GM12878 (cell line): ENCODE results near the gene COASY.

Experiments
- EZH2 ChIP-seq: IDR thresholded peaks from 2 replicates; pipeline ENCODE4 v1.6.1; 2012; ENCODE audit warnings: low read depth, mild to moderate bottlenecking, control low read depth, inconsistent platforms, low read length, borderline replicate concordance; ENCODE audit not compliant: control insufficient read depth
- HCFC1 ChIP-seq: fragments of 150-350 bp; IDR thresholded peaks from 2 replicates; pipeline ENCODE4 v1.6.1; 2014; ENCODE audit warnings: low read length
- MAX ChIP-seq: IDR thresholded peaks from 2 replicates; pipeline ENCODE4 v1.6.1; 2012; ENCODE audit warnings: low read depth, low read length, improper control_type of control experiment
- TF ChIP-seq, protein P1 (sequence below): fragments of 450-650 bp; formaldehyde crosslinking; IDR thresholded peaks from 2 replicates; pipeline ENCODE4 v1.5.0; 2022; ENCODE audit warnings: mild to moderate bottlenecking, missing genetic modification characterization
- TF ChIP-seq, protein P2 (sequence below), 3 experiments: IDR thresholded peaks in 2 of 3; conservative IDR thresholded peaks in 1 of 3; 2 replicates each; pipeline ENCODE4 v1.5.1; 2011; ENCODE audit warnings: low read depth in 3 of 3, low read length in 3 of 3, mild to moderate bottlenecking in 3 of 3, control low read depth in 2 of 3, moderate library complexity in 2 of 3, inconsistent platforms in 1 of 3, mixed read lengths in 1 of 3; ENCODE audit not compliant: control insufficient read depth in 2 of 3, insufficient read depth in 1 of 3; ENCODE audit errors: extremely low read depth in 1 of 3
- TF ChIP-seq, protein P3 (sequence below): fragments of 450-650 bp; conservative IDR thresholded peaks from 2 replicates; pipeline ENCODE4 v1.6.1; 2017; ENCODE audit warnings: mild to moderate bottlenecking, moderate library complexity

DNA sequence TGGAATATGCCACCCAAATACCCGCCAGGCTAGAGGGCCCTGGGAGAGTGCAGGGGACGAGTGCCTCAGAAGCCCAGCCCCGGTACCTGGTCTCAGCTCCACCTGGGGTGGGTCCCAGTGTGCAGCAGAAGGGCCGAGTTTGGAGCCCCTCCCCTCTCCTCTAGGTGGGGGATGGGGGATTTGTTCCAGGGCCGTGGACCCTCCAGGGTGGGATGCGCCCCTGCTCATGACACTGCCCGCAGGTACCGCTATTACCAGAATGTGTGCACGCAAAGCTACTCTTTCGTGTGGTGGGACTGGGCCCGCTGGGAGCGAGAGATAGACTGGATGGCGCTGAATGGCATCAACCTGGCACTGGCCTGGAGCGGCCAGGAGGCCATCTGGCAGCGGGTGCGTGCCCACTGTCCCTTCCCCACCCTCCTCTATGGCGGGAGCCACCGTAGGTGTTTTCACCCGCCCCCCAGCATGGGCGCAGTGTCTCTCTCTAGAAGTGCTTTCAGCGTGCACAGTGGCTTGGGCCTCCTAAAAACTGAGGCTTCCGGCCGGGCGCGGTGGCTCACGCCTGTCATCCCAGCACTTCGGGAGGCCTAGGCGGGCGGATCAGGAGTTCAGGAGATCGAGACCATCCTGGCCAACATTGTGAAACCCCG lies 24.7 kb upstream of the COASY start:
- TF ChIP-seq MAX (no peak), EZH2 (no peak), HCFC1 (no peak)
- TF ChIP-seq, protein P1, sequence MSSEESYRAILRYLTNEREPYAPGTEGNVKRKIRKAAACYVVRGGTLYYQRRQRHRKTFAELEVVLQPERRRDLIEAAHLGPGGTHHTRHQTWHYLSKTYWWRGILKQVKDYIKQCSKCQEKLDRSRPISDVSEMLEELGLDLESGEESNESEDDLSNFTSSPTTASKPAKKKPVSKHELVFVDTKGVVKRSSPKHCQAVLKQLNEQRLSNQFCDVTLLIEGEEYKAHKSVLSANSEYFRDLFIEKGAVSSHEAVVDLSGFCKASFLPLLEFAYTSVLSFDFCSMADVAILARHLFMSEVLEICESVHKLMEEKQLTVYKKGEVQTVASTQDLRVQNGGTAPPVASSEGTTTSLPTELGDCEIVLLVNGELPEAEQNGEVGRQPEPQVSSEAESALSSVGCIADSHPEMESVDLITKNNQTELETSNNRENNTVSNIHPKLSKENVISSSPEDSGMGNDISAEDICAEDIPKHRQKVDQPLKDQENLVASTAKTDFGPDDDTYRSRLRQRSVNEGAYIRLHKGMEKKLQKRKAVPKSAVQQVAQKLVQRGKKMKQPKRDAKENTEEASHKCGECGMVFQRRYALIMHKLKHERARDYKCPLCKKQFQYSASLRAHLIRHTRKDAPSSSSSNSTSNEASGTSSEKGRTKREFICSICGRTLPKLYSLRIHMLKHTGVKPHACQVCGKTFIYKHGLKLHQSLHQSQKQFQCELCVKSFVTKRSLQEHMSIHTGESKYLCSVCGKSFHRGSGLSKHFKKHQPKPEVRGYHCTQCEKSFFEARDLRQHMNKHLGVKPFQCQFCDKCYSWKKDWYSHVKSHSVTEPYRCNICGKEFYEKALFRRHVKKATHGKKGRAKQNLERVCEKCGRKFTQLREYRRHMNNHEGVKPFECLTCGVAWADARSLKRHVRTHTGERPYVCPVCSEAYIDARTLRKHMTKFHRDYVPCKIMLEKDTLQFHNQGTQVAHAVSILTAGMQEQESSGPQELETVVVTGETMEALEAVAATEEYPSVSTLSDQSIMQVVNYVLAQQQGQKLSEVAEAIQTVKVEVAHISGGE (CRISPR knock-in tag), result no peak
- TF ChIP-seq, protein P2, sequence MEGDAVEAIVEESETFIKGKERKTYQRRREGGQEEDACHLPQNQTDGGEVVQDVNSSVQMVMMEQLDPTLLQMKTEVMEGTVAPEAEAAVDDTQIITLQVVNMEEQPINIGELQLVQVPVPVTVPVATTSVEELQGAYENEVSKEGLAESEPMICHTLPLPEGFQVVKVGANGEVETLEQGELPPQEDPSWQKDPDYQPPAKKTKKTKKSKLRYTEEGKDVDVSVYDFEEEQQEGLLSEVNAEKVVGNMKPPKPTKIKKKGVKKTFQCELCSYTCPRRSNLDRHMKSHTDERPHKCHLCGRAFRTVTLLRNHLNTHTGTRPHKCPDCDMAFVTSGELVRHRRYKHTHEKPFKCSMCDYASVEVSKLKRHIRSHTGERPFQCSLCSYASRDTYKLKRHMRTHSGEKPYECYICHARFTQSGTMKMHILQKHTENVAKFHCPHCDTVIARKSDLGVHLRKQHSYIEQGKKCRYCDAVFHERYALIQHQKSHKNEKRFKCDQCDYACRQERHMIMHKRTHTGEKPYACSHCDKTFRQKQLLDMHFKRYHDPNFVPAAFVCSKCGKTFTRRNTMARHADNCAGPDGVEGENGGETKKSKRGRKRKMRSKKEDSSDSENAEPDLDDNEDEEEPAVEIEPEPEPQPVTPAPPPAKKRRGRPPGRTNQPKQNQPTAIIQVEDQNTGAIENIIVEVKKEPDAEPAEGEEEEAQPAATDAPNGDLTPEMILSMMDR (IDR thresholded peaks at IDR 0.05 in 2 of 3, conservative IDR thresholded peaks at IDR 0.05 in 1 of 3; ENCODE audit: control insufficient read depth in 2 of 3, extremely low read depth in 1 of 3, insufficient read depth in 1 of 3, low read depth in 3 of 3, low read length in 3 of 3), result no peak
- TF ChIP-seq, protein P3, sequence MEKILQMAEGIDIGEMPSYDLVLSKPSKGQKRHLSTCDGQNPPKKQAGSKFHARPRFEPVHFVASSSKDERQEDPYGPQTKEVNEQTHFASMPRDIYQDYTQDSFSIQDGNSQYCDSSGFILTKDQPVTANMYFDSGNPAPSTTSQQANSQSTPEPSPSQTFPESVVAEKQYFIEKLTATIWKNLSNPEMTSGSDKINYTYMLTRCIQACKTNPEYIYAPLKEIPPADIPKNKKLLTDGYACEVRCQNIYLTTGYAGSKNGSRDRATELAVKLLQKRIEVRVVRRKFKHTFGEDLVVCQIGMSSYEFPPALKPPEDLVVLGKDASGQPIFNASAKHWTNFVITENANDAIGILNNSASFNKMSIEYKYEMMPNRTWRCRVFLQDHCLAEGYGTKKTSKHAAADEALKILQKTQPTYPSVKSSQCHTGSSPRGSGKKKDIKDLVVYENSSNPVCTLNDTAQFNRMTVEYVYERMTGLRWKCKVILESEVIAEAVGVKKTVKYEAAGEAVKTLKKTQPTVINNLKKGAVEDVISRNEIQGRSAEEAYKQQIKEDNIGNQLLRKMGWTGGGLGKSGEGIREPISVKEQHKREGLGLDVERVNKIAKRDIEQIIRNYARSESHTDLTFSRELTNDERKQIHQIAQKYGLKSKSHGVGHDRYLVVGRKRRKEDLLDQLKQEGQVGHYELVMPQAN, result no peak
